Heart right ventricle (tissue), 16 donors: ENCODE results near the gene LMOD1. TPM values are rescaled to one million over a fixed set of nuclear protein-coding genes. Genes with fewer than 3 reads are reported as not detected.

ENCODE experiments used
- ATAC-seq, 8 donors: fragments of 200-7000 bp; cut with Tn5 transposase; one replicate each; pipeline ENCODE4 v1.9.1; 2020; ENCODE audit warnings: mild to moderate bottlenecking in 8 of 8, moderate library complexity in 8 of 8, moderate number of reproducible peaks in 1 of 8
- DNase-seq, 2 donors: peaks; one replicate each; pipeline ENCODE4 v3.0.0-alpha.2; 2020
- H3K27ac ChIP-seq, 10 donors: fragments of 200-600 bp; sonication (generic) in 2 of 10; one replicate each; pipeline versions ENCODE4 v1.5.0 to v1.8.0; 2020 to 2022; ENCODE audit warnings: mild to moderate bottlenecking in 3 of 10
- H3K27me3 ChIP-seq, 7 donors: fragments of 200-600 bp; one replicate each; pipeline ENCODE4 v1.8.0; 2021 to 2022; ENCODE audit warnings: mild to moderate bottlenecking in 2 of 7
- H3K36me3 ChIP-seq, 9 donors: fragments of 200-600 bp; sonication (generic) in 1 of 9; one replicate each; pipeline versions ENCODE4 v1.5.0 to v1.8.0; 2020 to 2022; ENCODE audit warnings: mild to moderate bottlenecking in 2 of 9
- H3K4me1 ChIP-seq, 9 donors: fragments of 200-600 bp; sonication (generic) in 1 of 9; one replicate each; pipeline versions ENCODE4 v1.5.0 to v1.8.0; 2020 to 2022; ENCODE audit warnings: mild to moderate bottlenecking in 4 of 9
- H3K4me3 ChIP-seq, 10 donors: fragments of 200-600 bp; sonication (generic) in 2 of 10; one replicate each; pipeline versions ENCODE4 v1.5.0 to v1.8.0; 2020 to 2022; ENCODE audit warnings: mild to moderate bottlenecking in 7 of 10, moderate library complexity in 2 of 10
- H3K9me3 ChIP-seq, 11 donors: fragments of 200-600 bp in 10 of 11; sonication (generic) in 2 of 11; one replicate each; pipeline versions ENCODE4 v1.5.0 to v1.8.0; 2013 to 2022; ENCODE audit warnings: mild to moderate bottlenecking in 2 of 11, control low read depth in 1 of 11, moderate library complexity in 1 of 11
- WGBS, 2 donors: extraction: QIAGEN DNeasy Blood & Tissue Kit; methylation state at CpG; one replicate each; pipeline ENCODE4 v1.1.7; 2013; ENCODE audit warnings: inconsistent platforms in 1 of 2; 5-methylcytosine and 5-hydroxymethylcytosine counted together
- intact Hi-C, 10 donors: fragments of 100-400 bp; cut with DNase I; formaldehyde crosslinking; loops; one replicate each; pipeline versions ENCODE4 v1.11.1 to v1.14.2; 2022
- polyA plus RNA-seq, 2 donors: library from polyadenylated mRNA; stranded (reverse); fragments of 200-250 nt; gene quantifications; one replicate each; pipeline ENCODE4 v1.2.3, GENCODE V29; 2013
- total RNA-seq, 10 donors: library from RNA; stranded (reverse); fragmentation: NEBNext Ultra II Directional in 3 of 10; extraction: Animal tissue kit (Norgen Biotek cat#: 25700) in 3 of 10; gene quantifications; one replicate each; pipeline versions ENCODE4 v1.2.1 to v1.2.4, GENCODE V29; 2021 to 2023
- TF ChIP-seq, protein P1 (sequence below), 9 donors: fragments of 200-600 bp; sonication (generic) in 2 of 9; IDR thresholded peaks; one replicate each; pipeline versions ENCODE4 v1.5.0 to v1.8.0; 2021 to 2022; ENCODE audit warnings: antibody characterized with exemption in 9 of 9, mild to moderate bottlenecking in 5 of 9, moderate library complexity in 1 of 9
- donor health status: Arrhythmogenic right ventricular cardiomyopathy.
- donor health status: ischemic (EF 13 %, LVEDD 7.1; RV severe dilation, severe dysfunction).
- donor health status: healthy with polysubstance abuse.
- donor health status: DM: no; HTN: yes; CAD: no.
- donor health status: DM: no; HTN: no; CAD: no.
- donor health status: ischemic (EF 25% LVEDD 6.9; RV normal size, moderate dysfunction).
- donor health status: ischemic (EF 25% LVEDD 5.7; RV mildly dilated, moderate dysfunction).
- donor health status: healthy.
- donor health status: DM: yes; HTN: yes; CAD: no.
- donor health status: Ischemic cardiomyopathy.
- donor health status: ischemic (EF 35%, LVEDD 5.7; RV mildly dilated, moderate dysfunction).
- donor health status: nonischemic (EF 11% LVEDD 7.7; RV severe dilation, severe dysfunction).
- donor health status: DM: yes; HTN: yes; CAD: no.
- donor health status: PGD.
- donor health status: ischemic (EF 29% LVEDD 5.4; RV normal size, mild dysfunction).
- donor health status: nonischemic (EF 23%, LVEDD 6.1; RV moderate dilation, normal function).

The LMOD1 gene
- total and polyA plus RNA-seq, 12 donors = 3.6 to 22.7 (median 9.8) TPM

DNA sequence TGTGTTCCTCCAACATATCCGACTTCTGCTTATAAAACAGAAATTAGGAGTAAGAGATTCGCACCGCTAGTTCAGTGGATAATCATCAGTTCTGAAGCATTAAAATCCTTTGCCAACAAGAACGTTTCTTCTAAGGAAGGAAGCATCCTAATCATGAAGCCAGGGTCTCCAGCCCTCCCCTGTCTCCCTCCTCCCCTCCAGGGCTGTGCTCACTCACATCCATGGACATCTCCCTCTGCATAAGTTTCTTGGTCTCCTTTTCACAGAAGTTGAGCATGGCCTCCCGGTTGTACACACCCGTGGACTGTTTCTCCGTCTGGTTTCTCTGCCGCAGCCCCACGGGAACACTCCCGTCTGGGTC is 505 bp downstream of the LMOD1 start:
- H3K4me3 ChIP-seq = peak overlapping the region; percentile 18 to 70 (median 52)
- H3K9me3 ChIP-seq = no peaks in the 10 kb centered on the region
- DNase-seq (no peak), ATAC-seq (peak in 7 of 8 donors; percentile 2 to 40 (median 20))
- no peaks in the 10 kb centered on the region for H3K36me3 ChIP-seq
- peaks cover 0 to 47% (median 6%) of the 10 kb centered on the region in 9 donors for H3K4me1 ChIP-seq
- TF ChIP-seq, protein P1, sequence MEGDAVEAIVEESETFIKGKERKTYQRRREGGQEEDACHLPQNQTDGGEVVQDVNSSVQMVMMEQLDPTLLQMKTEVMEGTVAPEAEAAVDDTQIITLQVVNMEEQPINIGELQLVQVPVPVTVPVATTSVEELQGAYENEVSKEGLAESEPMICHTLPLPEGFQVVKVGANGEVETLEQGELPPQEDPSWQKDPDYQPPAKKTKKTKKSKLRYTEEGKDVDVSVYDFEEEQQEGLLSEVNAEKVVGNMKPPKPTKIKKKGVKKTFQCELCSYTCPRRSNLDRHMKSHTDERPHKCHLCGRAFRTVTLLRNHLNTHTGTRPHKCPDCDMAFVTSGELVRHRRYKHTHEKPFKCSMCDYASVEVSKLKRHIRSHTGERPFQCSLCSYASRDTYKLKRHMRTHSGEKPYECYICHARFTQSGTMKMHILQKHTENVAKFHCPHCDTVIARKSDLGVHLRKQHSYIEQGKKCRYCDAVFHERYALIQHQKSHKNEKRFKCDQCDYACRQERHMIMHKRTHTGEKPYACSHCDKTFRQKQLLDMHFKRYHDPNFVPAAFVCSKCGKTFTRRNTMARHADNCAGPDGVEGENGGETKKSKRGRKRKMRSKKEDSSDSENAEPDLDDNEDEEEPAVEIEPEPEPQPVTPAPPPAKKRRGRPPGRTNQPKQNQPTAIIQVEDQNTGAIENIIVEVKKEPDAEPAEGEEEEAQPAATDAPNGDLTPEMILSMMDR (IDR thresholded peaks at IDR 0.05) = no peak
- 20% methylated on average over 10 of the region's 10 CpGs for WGBS, 2 donors
- H3K27ac ChIP-seq = peak overlapping the region in 9 of 10 donors; percentile 17 to 78 (median 65)
- H3K27me3 ChIP-seq = peaks cover 0 to 42% (median 4%) of the 10 kb centered on the region in 7 donors
- intact Hi-C loops = loop anchor here in 4 of 10 donors (5.0 to 10.0 kb wide), 3 partner anchors 34 to 51 kb away; no protein-coding TSS in a partner anchor

DNA sequence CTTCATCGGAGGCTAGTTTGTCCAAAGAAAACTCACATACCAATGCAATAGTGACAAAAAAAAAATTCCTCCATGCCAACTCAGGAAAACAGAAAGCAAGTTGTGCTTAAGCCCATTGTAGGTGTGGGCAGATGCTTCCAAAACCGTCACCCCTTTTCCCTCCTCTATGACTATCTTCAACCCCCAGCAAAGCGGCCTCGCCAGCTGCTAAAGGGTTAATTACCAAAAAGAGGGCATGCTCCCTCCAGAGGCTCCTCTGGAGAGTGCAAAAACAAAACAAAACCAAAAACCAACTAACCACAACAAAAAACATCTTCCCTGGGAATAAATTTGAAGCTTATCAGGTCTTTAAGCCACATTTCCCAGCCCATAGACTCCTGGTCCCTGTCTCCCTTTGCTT is 1.2 kb downstream of the LMOD1 start:
- Histone ChIP-seq H3K4me3 (peak overlapping the region; percentile 6 to 70 (median 52)), H3K9me3 (no peaks in the 10 kb centered on the region), H3K27me3 (peaks cover 0 to 42% (median 4%) of the 10 kb centered on the region in 7 donors), H3K27ac (peak overlapping the region in 6 of 10 donors; percentile 17 to 78 (median 69)), H3K36me3 (no peaks in the 10 kb centered on the region), H3K4me1 (peaks cover 0 to 45% (median 6%) of the 10 kb centered on the region in 9 donors)
- intact Hi-C loops = loop anchor here in 4 of 10 donors (5.0 to 10.0 kb wide), 3 partner anchors 33 to 50 kb away; no protein-coding TSS in a partner anchor
- ATAC-seq = peak in 1 of 8 donors; percentile 55
- 43 to 61% methylated on average over 4 of the region's 4 CpGs for WGBS, 2 donors
- no peak for DNase-seq
- TF ChIP-seq, protein P1 (IDR thresholded peaks at IDR 0.05) = peak in 8 of 9 donors; percentile 7 to 56 (median 26)

DNA sequence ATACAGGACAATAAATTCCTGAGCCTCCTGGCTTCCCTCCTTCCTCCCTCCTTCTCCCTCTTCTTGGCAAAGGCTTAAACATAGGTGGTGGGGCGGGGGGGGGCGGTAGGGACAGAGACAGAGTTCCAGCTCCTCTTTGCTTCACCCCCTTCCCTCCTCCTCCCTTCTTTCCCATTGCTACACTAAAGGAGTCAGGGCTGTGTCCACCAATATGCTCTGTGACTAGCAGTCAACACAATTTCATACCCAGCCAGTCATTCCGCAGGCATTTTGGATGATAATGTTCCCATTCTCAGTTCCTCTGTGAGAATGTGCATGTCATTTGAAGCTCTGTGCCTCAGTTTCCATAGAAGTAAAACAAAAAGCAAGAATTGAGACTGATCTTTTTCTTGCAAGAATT is 1.7 kb downstream of the LMOD1 start:
- Histone ChIP-seq H3K27ac (no peak overlapping the region), H3K4me3 (peak overlapping the region in 9 of 10 donors; percentile 37 to 70 (median 57)), H3K36me3 (no peaks in the 10 kb centered on the region), H3K9me3 (no peaks in the 10 kb centered on the region), H3K27me3 (peaks cover 0 to 42% (median 4%) of the 10 kb centered on the region in 7 donors), H3K4me1 (peaks cover 0 to 49% (median 6%) of the 10 kb centered on the region in 9 donors)
- intact Hi-C loops = loop anchor here in 4 of 10 donors (5.0 to 10.0 kb wide), 3 partner anchors 32 to 50 kb away; no protein-coding TSS in a partner anchor
- TF ChIP-seq, protein P1 (IDR thresholded peaks at IDR 0.05) = no peak
- no peak for ATAC-seq
- DNase-seq = no peak
- WGBS, 2 donors = 55 to 74% methylated on average over 2 to 3 of the region's 3 CpGs

DNA sequence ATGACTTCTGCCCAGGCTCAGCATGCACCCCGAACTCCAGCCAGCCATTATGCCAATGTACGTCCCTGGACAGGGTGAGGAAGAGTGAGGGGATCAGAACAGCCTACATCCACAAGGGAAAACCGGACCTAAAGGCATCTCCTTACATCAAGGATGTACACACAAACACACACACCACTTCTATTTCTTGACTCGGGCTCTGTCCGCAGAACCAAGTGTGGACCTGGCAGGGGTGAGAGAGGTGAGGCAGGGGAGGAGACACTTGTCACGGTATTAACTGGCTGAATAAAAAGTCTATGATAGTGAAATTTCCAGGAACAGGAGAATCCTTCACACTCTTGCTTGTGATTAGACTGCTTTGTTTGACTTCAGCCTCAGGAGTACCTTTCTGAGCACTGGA is 2.3 kb downstream of the LMOD1 start:
- intact Hi-C loops = loop anchor here in 1 of 10 donors (10.0 kb wide), 1 partner anchor 49 kb away; no protein-coding TSS in a partner anchor
- H3K36me3 ChIP-seq = no peaks in the 10 kb centered on the region
- DNase-seq (no peak), ATAC-seq (no peak)
- H3K27me3 ChIP-seq = peaks cover 0 to 42% (median 4%) of the 10 kb centered on the region in 7 donors
- TF ChIP-seq, protein P1 (IDR thresholded peaks at IDR 0.05) = no peak
- peak overlapping the region in 1 of 10 donors; percentile 15 for H3K27ac ChIP-seq
- H3K4me3 ChIP-seq = peak overlapping the region in 9 of 10 donors; percentile 37 to 70 (median 57)
- H3K4me1 ChIP-seq = peaks cover 0 to 53% (median 6%) of the 10 kb centered on the region in 9 donors
- no peaks in the 10 kb centered on the region for H3K9me3 ChIP-seq
- 87 to 90% methylated on average over 6 of the region's 6 CpGs for WGBS, 2 donors
